Measurements from ENCODE around the gene LRRC57. TPM values are rescaled to one million over a fixed set of nuclear protein-coding genes. Genes with fewer than 3 reads are reported as not detected.

The LRRC57 gene
- total RNA-seq, 6 experiments from 2014 or later, result 8.5 to 10.8 (median 10.1) TPM

- DNase-seq, result no peak
- 98% methylated on average over 3 of the region's 3 CpGs for WGBS (ENCODE audit: insufficient coverage, low coverage, low lambda C conversion rate, missing lambda C conversion rate)
- H3K27me3 ChIP-seq, result no peaks in the 10 kb centered on the region
These were observed 44.1 kb upstream of the LRRC57 start for GRCh38 chr15:42592716-42593115.

GRCh38 chr15:42591238-42591934 is 42.8 kb upstream of the LRRC57 start:
- Histone ChIP-seq H3K27ac (peak overlapping the region in 2 of 3 donors; percentile 53 to 67), H3K9me3 (no peaks in the 10 kb centered on the region), H3K36me3 (no peaks in the 10 kb centered on the region), H3K4me1 (peaks cover 0 to 15% (median 0%) of the 10 kb centered on the region in 4 donors), H3K4me3 (no peak overlapping the region), H3K27me3 (no peaks in the 10 kb centered on the region)
- intact Hi-C loops (cut with DNase I), result no loop called here
- peak in 1 of 3 donors; percentile 47 for DNase-seq
- peak; percentile 94 to 97 (median 96) for ATAC-seq
- TF ChIP-seq POLR2A (IDR thresholded peaks at IDR 0.05) (no peak), CTCF (IDR thresholded peaks at IDR 0.05) (peak; percentile 38 to 56 (median 51))
- WGBS (ENCODE audit: insufficient coverage, low coverage, low lambda C conversion rate, missing lambda C conversion rate), result 15% methylated on average over 10 of the region's 10 CpGs

More at GRCh38 chr15:42592716-42593115, 44.1 kb upstream of the LRRC57 start:
- no peak for ATAC-seq
- Histone ChIP-seq H3K4me3 (no peak overlapping the region), H3K9me3 (no peaks in the 10 kb centered on the region), H3K27ac (no peak overlapping the region), H3K36me3 (no peaks in the 10 kb centered on the region), H3K4me1 (peaks cover 0 to 15% (median 0%) of the 10 kb centered on the region in 4 donors)
- TF ChIP-seq CTCF (IDR thresholded peaks at IDR 0.05), result no peak
- TF ChIP-seq POLR2A (IDR thresholded peaks at IDR 0.05), result no peak
- intact Hi-C loops (cut with DNase I), result no loop called here

GRCh38 chr15:42590619-42591237 is 42.1 kb upstream of the LRRC57 start:
- H3K27ac ChIP-seq, result peak overlapping the region in 2 of 3 donors; percentile 53 to 67
- ATAC-seq (peak in 1 of 4 donors; percentile 11), DNase-seq (no peak)
- no peaks in the 10 kb centered on the region for H3K27me3 ChIP-seq
- WGBS (ENCODE audit: insufficient coverage, low coverage, low lambda C conversion rate, missing lambda C conversion rate), result 100% methylated on average over 1 of the region's 5 CpGs
- H3K4me3 ChIP-seq, result no peak overlapping the region
- intact Hi-C loops (cut with DNase I), result no loop called here
- no peaks in the 10 kb centered on the region for H3K9me3 ChIP-seq
- H3K36me3 ChIP-seq, result no peaks in the 10 kb centered on the region
- peaks cover 0 to 15% (median 0%) of the 10 kb centered on the region in 4 donors for H3K4me1 ChIP-seq
- TF ChIP-seq POLR2A (IDR thresholded peaks at IDR 0.05) (no peak), CTCF (IDR thresholded peaks at IDR 0.05) (no peak)

- ATAC-seq (no peak), DNase-seq (no peak)
- TF ChIP-seq POLR2A (IDR thresholded peaks at IDR 0.05), result no peak
- TF ChIP-seq CTCF (IDR thresholded peaks at IDR 0.05), result no peak
- intact Hi-C loops (cut with DNase I), result loop anchor here in 1 of 2 donors (10.0 kb wide), 1 partner anchor 71 kb away; no protein-coding TSS in a partner anchor
- no peak overlapping the region for H3K4me3 ChIP-seq
- H3K27me3 ChIP-seq, result no peaks in the 10 kb centered on the region
- no peaks in the 10 kb centered on the region for H3K36me3 ChIP-seq
- H3K4me1 ChIP-seq, result peaks cover 0 to 8% (median 2%) of the 10 kb centered on the region in 4 donors
- H3K27ac ChIP-seq, result no peak overlapping the region
- WGBS (ENCODE audit: insufficient coverage, low coverage, low lambda C conversion rate, missing lambda C conversion rate), result 45% methylated on average over 4 of the region's 4 CpGs
- no peaks in the 10 kb centered on the region for H3K9me3 ChIP-seq
These were observed 35.6 kb upstream of the LRRC57 start for GRCh38 chr15:42584031-42584765.

Data from right lobe of liver (tissue), 6 donors.